ENCODE results near the gene SPACDR. TPM values are rescaled to one million over a fixed set of nuclear protein-coding genes. Genes with fewer than 3 reads are reported as not detected.

Gene SPACDR
- total RNA-seq: 1.5 TPM in 1 of 2 replicates, not detected in the other

GRCh38 chr7:100464210-100464660 is at the start of gene SPACDR:
TSS of gene SPACDR (minus strand) at chr7:100464260. CDS start at chr7:100464025, 235 bp downstream.

GRCh38 chr7:100483722-100484672 is 19.9 kb upstream of the SPACDR start, which contains the start of gene NYAP1:
TSS of gene NYAP1 (plus strand) at chr7:100483927. CDS start at chr7:100485312, 1,385 bp downstream.

GRCh38 chr7:100478958-100479660 is 15.0 kb upstream of the SPACDR start, which contains the start of gene TSC22D4:
TSS of gene TSC22D4 (minus strand) at chr7:100479214. CDS start at chr7:100478038, 1,176 bp downstream.

GRCh38 chr7:100429637-100430492 is 34.2 kb downstream of the SPACDR start, which contains the start of gene MEPCE:
TSS of gene MEPCE (plus strand) at chr7:100429831. CDS start at chr7:100430019, 188 bp downstream.

GRCh38 chr7:100428199-100428966 is 35.7 kb downstream of the SPACDR start, which contains the start of gene ZCWPW1:
TSS of gene ZCWPW1 (minus strand) at chr7:100428703. CDS start at chr7:100420649, 8,054 bp downstream.

Other genes with a start within 250 kb of the SPACDR start
- not detected in 2 replicates for gene PVRIG, start 244.3 kb downstream of the SPACDR start, total RNA-seq
- gene SPDYE3, start 156.6 kb downstream of the SPACDR start, total RNA-seq: not detected in 2 replicates
- 13.5 and 19.0 TPM in 2 replicates for gene PILRB, start 106.1 kb downstream of the SPACDR start, total RNA-seq
- 0.32 and 1.1 TPM in 2 replicates for gene PILRA, start 90.8 kb downstream of the SPACDR start, total RNA-seq
- gene ZCWPW1, start 35.6 kb downstream of the SPACDR start, total RNA-seq: 0.72 and 0.81 TPM in 2 replicates
- 30.8 and 32.3 TPM in 2 replicates for gene MEPCE, start 34.4 kb downstream of the SPACDR start, total RNA-seq
- gene PPP1R35, start 27.8 kb downstream of the SPACDR start, total RNA-seq: 8.3 and 16.2 TPM in 2 replicates
- 53.6 and 78.3 TPM in 2 replicates for gene TSC22D4, start 15.0 kb upstream of the SPACDR start, total RNA-seq
- gene NYAP1, start 19.7 kb upstream of the SPACDR start, total RNA-seq: 2.4 and 7.0 TPM in 2 replicates
- 24.3 and 43.0 TPM in 2 replicates for gene AGFG2, start 74.9 kb upstream of the SPACDR start, total RNA-seq
- gene SAP25, start 109.6 kb upstream of the SPACDR start, total RNA-seq: not detected in 2 replicates
- 35.0 and 56.3 TPM in 2 replicates for gene LRCH4, start 121.9 kb upstream of the SPACDR start, total RNA-seq
- gene FBXO24, start 122.1 kb upstream of the SPACDR start, total RNA-seq: 0.65 and 3.1 TPM in 2 replicates
- gene PCOLCE, start 138.1 kb upstream of the SPACDR start, total RNA-seq: 131 and 244 TPM in 2 replicates
- 12.8 and 30.7 TPM in 2 replicates for gene MOSPD3, start 148.3 kb upstream of the SPACDR start, total RNA-seq
- gene TFR2, start 177.3 kb upstream of the SPACDR start, total RNA-seq: 2.9 and 4.5 TPM in 2 replicates
- not detected in 2 replicates for gene ACTL6B, start 192.2 kb upstream of the SPACDR start, total RNA-seq
- 215 and 238 TPM in 2 replicates for gene GNB2, start 209.5 kb upstream of the SPACDR start, total RNA-seq
- 11.0 and 15.0 TPM in 2 replicates for gene GIGYF1, start 230.0 kb upstream of the SPACDR start, total RNA-seq
- 21.5 and 28.7 TPM in 2 replicates for gene POP7, start 241.9 kb upstream of the SPACDR start, total RNA-seq